Glomerular endothelial cell (primary cell): ENCODE data around the gene RNF145. TPM values are rescaled to one million over a fixed set of nuclear protein-coding genes. Genes with fewer than 3 reads are reported as not detected.
"Not testable (repeated sequence)": the region's sequence is repeated elsewhere in the genome, so short reads cannot be mapped to it uniquely, and the experiment has no call there.

Experiments
- DNase-seq: peaks from one replicate; pipeline ENCODE4 v3.0.0-alpha.2; 2011; ENCODE audit warnings: low read depth, low spot score; ENCODE audit errors: extremely low read depth
- total RNA-seq: library from RNA; depleted of rRNA; stranded (reverse); fragments of >200 nt; gene quantifications from 2 replicates; pipeline ENCODE4 v1.2.3, GENCODE V29; 2015

RNF145 gene
- total RNA-seq, 1 donor from 2014 or later = 86.6 TPM

GRCh38 chr5:159121061-159121460 is 88.3 kb downstream of the RNF145 start:
- no peak for DNase-seq

- no peak for DNase-seq
Observed at GRCh38 chr5:159120446-159120845, 88.9 kb downstream of the RNF145 start.

GRCh38 chr5:159119842-159120241 is 89.5 kb downstream of the RNF145 start:
- DNase-seq = not testable (repeated sequence)

- not testable (repeated sequence) for DNase-seq
Observed at GRCh38 chr5:159118958-159119659, 90.2 kb downstream of the RNF145 start.

- DNase-seq = no peak
Observed at GRCh38 chr5:159113405-159113804, 95.9 kb downstream of the RNF145 start.

- no peak for DNase-seq
Observed at GRCh38 chr5:159112436-159112835, 96.9 kb downstream of the RNF145 start.

Other genes starting within 250 kb of the RNF145 start
- gene EBF1, start 109.6 kb downstream of the RNF145 start, total RNA-seq = 3.7 and 4.6 TPM in 2 replicates
- 27.5 and 28.5 TPM in 2 replicates for gene UBLCP1, start 53.7 kb upstream of the RNF145 start, total RNA-seq
- gene IL12B, start 120.9 kb upstream of the RNF145 start, total RNA-seq = not detected in 2 replicates